ENCODE results near the gene TLR3. TPM values are rescaled to one million over a fixed set of nuclear protein-coding genes. Genes with fewer than 3 reads are reported as not detected.

The TLR3 gene
- total and polyA plus RNA-seq, 2 donors (not counting 3 experiments of a cell fraction or from before 2014, with no cell fraction given), result 1.6 to 5.2 TPM

GRCh38 chr4:186092296-186092695, 23.3 kb downstream of the TLR3 start:
- Histone ChIP-seq H3K4me3 (replicated peaks in 1 of 3; ENCODE audit: insufficient read depth in 1 of 3, low read depth in 1 of 3, low read length in 3 of 3) (no peak overlapping the region), H3K9me1 (replicated peaks; ENCODE audit: control insufficient read depth, extremely low read depth, insufficient read depth, low read length) (no peaks in the 10 kb centered on the region), H3K9me3 (replicated peaks; ENCODE audit: control insufficient read depth, insufficient read depth, low read length) (no peaks in the 10 kb centered on the region), H2AFZ (ENCODE audit: low read depth, low read length) (no peak overlapping the region), H3K79me2 (ENCODE audit: control insufficient read depth, insufficient read depth, low read length) (no peaks in the 10 kb centered on the region), H3K4me1 (ENCODE audit: control insufficient read depth, extremely low read depth, insufficient read depth, low read length) (no peaks in the 10 kb centered on the region), H3K27ac (ENCODE audit: insufficient read depth, low read depth, low read length) (no peak overlapping the region), H3K4me2 (ENCODE audit: insufficient read depth, low read length) (no peak overlapping the region), H3K27me3 (ENCODE audit: control insufficient read depth in 2 of 2, insufficient read depth in 2 of 2, low read length in 2 of 2) (peaks cover 0 to 2% of the 10 kb centered on the region in 2 experiments), H4K20me1 (replicated peaks; ENCODE audit: control insufficient read depth, extremely low read depth, insufficient read depth, low read length) (no peaks in the 10 kb centered on the region), H3K9ac (replicated peaks; ENCODE audit: extremely low read depth, insufficient read depth, low read length) (no peak overlapping the region), H3K36me3 (ENCODE audit: control insufficient read depth in 2 of 2, extremely low read depth in 1 of 2, insufficient read depth in 2 of 2, low read length in 2 of 2) (no peaks in the 10 kb centered on the region)
- dilution Hi-C loops (cut with MboI; ENCODE audit: extremely low pct_ligation_motif_present, low sequenced_read_pairs) (no loop called here), intact Hi-C loops (cut with micrococcal nuclease) (no loop called here)
- no TSS peak for BruUV-seq (replicated peaks)
- POLR2A ChIA-PET, result no interaction called here
- TF ChIP-seq EZH2 (IDR thresholded peaks at IDR 0.05; ENCODE audit: borderline replicate concordance, low read depth, low read length, severe bottlenecking), result no peak
- TF ChIP-seq, protein P1, sequence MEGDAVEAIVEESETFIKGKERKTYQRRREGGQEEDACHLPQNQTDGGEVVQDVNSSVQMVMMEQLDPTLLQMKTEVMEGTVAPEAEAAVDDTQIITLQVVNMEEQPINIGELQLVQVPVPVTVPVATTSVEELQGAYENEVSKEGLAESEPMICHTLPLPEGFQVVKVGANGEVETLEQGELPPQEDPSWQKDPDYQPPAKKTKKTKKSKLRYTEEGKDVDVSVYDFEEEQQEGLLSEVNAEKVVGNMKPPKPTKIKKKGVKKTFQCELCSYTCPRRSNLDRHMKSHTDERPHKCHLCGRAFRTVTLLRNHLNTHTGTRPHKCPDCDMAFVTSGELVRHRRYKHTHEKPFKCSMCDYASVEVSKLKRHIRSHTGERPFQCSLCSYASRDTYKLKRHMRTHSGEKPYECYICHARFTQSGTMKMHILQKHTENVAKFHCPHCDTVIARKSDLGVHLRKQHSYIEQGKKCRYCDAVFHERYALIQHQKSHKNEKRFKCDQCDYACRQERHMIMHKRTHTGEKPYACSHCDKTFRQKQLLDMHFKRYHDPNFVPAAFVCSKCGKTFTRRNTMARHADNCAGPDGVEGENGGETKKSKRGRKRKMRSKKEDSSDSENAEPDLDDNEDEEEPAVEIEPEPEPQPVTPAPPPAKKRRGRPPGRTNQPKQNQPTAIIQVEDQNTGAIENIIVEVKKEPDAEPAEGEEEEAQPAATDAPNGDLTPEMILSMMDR (IDR thresholded peaks at IDR 0.05; ENCODE audit: extremely low read depth in 1 of 2, insufficient read depth in 1 of 2, low read depth in 1 of 2, low read length in 2 of 2), result no peak
- no peak for TF ChIP-seq POLR2A (IDR thresholded peaks at IDR 0.05; ENCODE audit: low read depth, low read length)
- no peak for TF ChIP-seq JUN (IDR thresholded peaks at IDR 0.05; ENCODE audit: borderline replicate concordance, insufficient read depth, insufficient read length, low read depth)
- no peak for TF ChIP-seq GATA2 (IDR thresholded peaks at IDR 0.05; ENCODE audit: insufficient read depth, insufficient read length, low read depth, low read length)
- no peak for TF ChIP-seq FOS (IDR thresholded peaks at IDR 0.05; ENCODE audit: borderline replicate concordance, insufficient read depth, low read length)
- no peak for TF ChIP-seq MAX (IDR thresholded peaks at IDR 0.05; ENCODE audit: insufficient read depth, insufficient read length)
- TF ChIP-seq MYC (IDR thresholded peaks at IDR 0.05; ENCODE audit: low read depth, low read length), result no peak
- TF ChIP-seq POLR2AphosphoS5 (IDR thresholded peaks at IDR 0.05; ENCODE audit: insufficient read depth, low read depth, low read length), result no peak
- FAIRE-seq (no peak), DNase-seq (ENCODE audit: low read depth, low spot score) (no peak)
- CTCF ChIA-PET, result no interaction called here
